ENCODE results near the gene EFNA5. TPM values are rescaled to one million over a fixed set of nuclear protein-coding genes. Genes with fewer than 3 reads are reported as not detected.

The EFNA5 gene
- polyA plus RNA-seq, 3 donors, result 0.74 to 5.4 (median 2.8) TPM

GRCh38 chr5:107564931-107565372 is 105.8 kb downstream of the EFNA5 start:
- 67 to 81% (median 74%) methylated on average over 4 of the region's 4 CpGs for WGBS, 3 donors
- H3K27ac ChIP-seq (ENCODE audit: low read depth, low read length), result no peak overlapping the region

GRCh38 chr5:107563959-107564544 is 106.7 kb downstream of the EFNA5 start:
- H3K27ac ChIP-seq (ENCODE audit: low read depth, low read length), result no peak overlapping the region
- WGBS, 3 donors, result 88 to 94% (median 91%) methylated on average over 3 of the region's 3 CpGs

- H3K27ac ChIP-seq (ENCODE audit: low read depth, low read length), result no peak overlapping the region
- 81 to 85% (median 82%) methylated on average over 6 of the region's 6 CpGs for WGBS, 3 donors
Observed at GRCh38 chr5:107560377-107560776, 110.4 kb downstream of the EFNA5 start.

GRCh38 chr5:107558823-107559375 is 111.8 kb downstream of the EFNA5 start:
- no peak overlapping the region for H3K27ac ChIP-seq (ENCODE audit: low read depth, low read length)
- 92 to 95% (median 95%) methylated on average over 4 of the region's 4 CpGs for WGBS, 3 donors

GRCh38 chr5:107557051-107557658 is 113.6 kb downstream of the EFNA5 start:
- H3K27ac ChIP-seq (ENCODE audit: low read depth, low read length), result no peak overlapping the region
- 51 to 74% (median 72%) methylated on average over 11 of the region's 11 CpGs for WGBS, 3 donors

GRCh38 chr5:107556575-107556974 is 114.2 kb downstream of the EFNA5 start:
- no peak overlapping the region for H3K27ac ChIP-seq (ENCODE audit: low read depth, low read length)
- WGBS, 3 donors, result 97 to 99% (median 98%) methylated on average over 7 of the region's 7 CpGs

- no peak overlapping the region for H3K27ac ChIP-seq (ENCODE audit: low read depth, low read length)
- WGBS, 3 donors, result 87 to 92% (median 92%) methylated on average over 4 of the region's 4 CpGs
Observed at GRCh38 chr5:107555425-107556090, 115.2 kb downstream of the EFNA5 start.

GRCh38 chr5:107554776-107555424 is 115.8 kb downstream of the EFNA5 start:
- 75 to 79% (median 77%) methylated on average over 7 of the region's 7 CpGs for WGBS, 3 donors
- no peak overlapping the region for H3K27ac ChIP-seq (ENCODE audit: low read depth, low read length)

GRCh38 chr5:107553117-107553555 is 117.6 kb downstream of the EFNA5 start:
- WGBS, 3 donors, result 63 to 77% (median 71%) methylated on average over 7 of the region's 7 CpGs
- H3K27ac ChIP-seq (ENCODE audit: low read depth, low read length), result no peak overlapping the region

- WGBS, 3 donors, result 69 to 80% (median 70%) methylated on average over 3 of the region's 3 CpGs
- no peak overlapping the region for H3K27ac ChIP-seq (ENCODE audit: low read depth, low read length)
Observed at GRCh38 chr5:107551088-107551487, 119.6 kb downstream of the EFNA5 start.

GRCh38 chr5:107549567-107549966 is 121.2 kb downstream of the EFNA5 start:
- 95 to 100% (median 98%) methylated on average over 2 of the region's 2 CpGs for WGBS, 3 donors
- no peak overlapping the region for H3K27ac ChIP-seq (ENCODE audit: low read depth, low read length)

GRCh38 chr5:107548477-107548876 is 122.3 kb downstream of the EFNA5 start:
- 90 to 97% (median 90%) methylated on average over 4 of the region's 4 CpGs for whole genome bisulfite sequencing, 3 donors
- no peak overlapping the region for H3K27ac ChIP-seq (ENCODE audit: low read depth, low read length)

GRCh38 chr5:107546719-107547118 is 124.0 kb downstream of the EFNA5 start:
- 92 to 100% (median 93%) methylated on average over 1 of the region's 1 CpG for WGBS, 3 donors
- H3K27ac ChIP-seq (ENCODE audit: low read depth, low read length), result no peak overlapping the region

- 44 to 65% (median 60%) methylated on average over 4 of the region's 4 CpGs for WGBS, 3 donors
Observed at GRCh38 chr5:107545486-107545885, 125.3 kb downstream of the EFNA5 start.

GRCh38 chr5:107544967-107545366 is 125.8 kb downstream of the EFNA5 start:
- WGBS, 3 donors, result 40 to 88% (median 87%) methylated on average over 6 of the region's 6 CpGs
- no peak overlapping the region for H3K27ac ChIP-seq (ENCODE audit: low read depth, low read length)

More at GRCh38 chr5:107545486-107545885, 125.3 kb downstream of the EFNA5 start:
- no peak overlapping the region for H3K27ac ChIP-seq (ENCODE audit: low read depth, low read length)

- WGBS, 3 donors, result 80 to 85% (median 83%) methylated on average over 3 of the region's 3 CpGs
- no peak overlapping the region for H3K27ac ChIP-seq (ENCODE audit: low read depth, low read length)
Observed at GRCh38 chr5:107544476-107544875, 126.3 kb downstream of the EFNA5 start.

- no peak overlapping the region for H3K27ac ChIP-seq (ENCODE audit: low read depth, low read length)
- WGBS, 3 donors, result 80 to 96% (median 89%) methylated on average over 6 of the region's 6 CpGs
Observed at GRCh38 chr5:107543868-107544267, 126.9 kb downstream of the EFNA5 start.

- 17 to 52% (median 39%) methylated on average over 7 of the region's 7 CpGs for WGBS, 3 donors
- no peak overlapping the region for H3K27ac ChIP-seq (ENCODE audit: low read depth, low read length)
Observed at GRCh38 chr5:107542831-107543231, 127.9 kb downstream of the EFNA5 start.

- 9 to 24% (median 12%) methylated on average over 4 of the region's 4 CpGs for WGBS, 3 donors
- no peak overlapping the region for H3K27ac ChIP-seq (ENCODE audit: low read depth, low read length)
Observed at GRCh38 chr5:107542428-107542827, 128.3 kb downstream of the EFNA5 start.

All from adipose tissue (tissue), 3 donors.